Measurements from ENCODE around the gene NDUFB4. TPM values are rescaled to one million over a fixed set of nuclear protein-coding genes. Genes with fewer than 3 reads are reported as not detected.

NDUFB4 gene
- total and polyA plus RNA-seq, 9 of the 15 experiments (the other 6 are each of a cell fraction or from before 2014, with no cell fraction given) = 124 to 670 (median 227) TPM

- TF ChIP-seq ELF4 (CRISPR knock-in tag; IDR thresholded peaks at IDR 0.05) (no peak), RBM17 (IDR thresholded peaks at IDR 0.05; ENCODE audit: borderline replicate concordance, low read depth, low read length) (no peak), FOXJ3 (CRISPR knock-in tag; IDR thresholded peaks at IDR 0.05) (no peak), BCLAF1 (IDR thresholded peaks at IDR 0.05; ENCODE audit: borderline replicate concordance in 1 of 2, control insufficient read depth in 1 of 2, low read depth in 2 of 2, low read length in 1 of 2) (no peak), SRSF1 (IDR thresholded peaks at IDR 0.05; ENCODE audit: low read depth, low read length) (no peak), HDAC3 (IDR thresholded peaks at IDR 0.05; ENCODE audit: borderline replicate concordance, partially characterized antibody) (no peak), NFE2L1 (tag; IDR thresholded peaks at IDR 0.05; ENCODE audit: borderline replicate concordance, low read depth) (no peak), PCBP2 (IDR thresholded peaks at IDR 0.05; ENCODE audit: low read depth, low read length, poor library complexity, severe bottlenecking) (no peak), ZNF77 (CRISPR knock-in tag; IDR thresholded peaks at IDR 0.05) (no peak), CHD7 (IDR thresholded peaks at IDR 0.05; ENCODE audit: low read depth, low read length) (no peak), PKNOX1 (IDR thresholded peaks at IDR 0.05) (no peak), TAF1 (IDR thresholded peaks at IDR 0.05; ENCODE audit: control insufficient read depth, extremely low read depth, insufficient read depth, low read length, severe bottlenecking) (no peak)
These were observed 27.6 kb downstream of the NDUFB4 start (continued) for GRCh38 chr3:120623727-120624093.

Measured in K562 (cell line).